NK-92 treated with Interleukin-12 subunit alpha and Interleukin-12 subunit beta, amount 100 ng/mL, for 24 hours (cell line): ENCODE data around the gene ZNF800.

ENCODE experiments used
- DNase-seq: peaks from one replicate; lab custom pipeline; 2025; lab: John Stamatoyannopoulos, UW

ZNF800 gene

DNA sequence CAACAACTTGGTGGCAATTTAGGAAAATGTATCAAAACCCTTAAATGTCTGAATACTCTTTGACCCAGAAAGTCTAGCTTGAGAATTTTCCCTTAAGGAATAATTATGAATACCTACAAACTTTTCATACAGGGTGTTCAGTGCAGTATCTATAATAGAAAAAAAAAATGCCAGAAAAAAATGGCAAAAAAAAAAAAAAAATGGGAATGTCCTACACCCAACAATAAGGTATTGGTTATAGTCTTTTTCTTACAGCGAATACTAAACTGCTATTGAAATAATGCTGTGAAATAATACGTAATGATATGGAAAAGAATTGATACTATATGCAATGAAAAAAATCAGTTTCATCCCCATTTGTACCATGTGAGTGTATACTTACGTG lies 44.3 kb downstream of the ZNF800 start:
- no peak for DNase-seq

DNA sequence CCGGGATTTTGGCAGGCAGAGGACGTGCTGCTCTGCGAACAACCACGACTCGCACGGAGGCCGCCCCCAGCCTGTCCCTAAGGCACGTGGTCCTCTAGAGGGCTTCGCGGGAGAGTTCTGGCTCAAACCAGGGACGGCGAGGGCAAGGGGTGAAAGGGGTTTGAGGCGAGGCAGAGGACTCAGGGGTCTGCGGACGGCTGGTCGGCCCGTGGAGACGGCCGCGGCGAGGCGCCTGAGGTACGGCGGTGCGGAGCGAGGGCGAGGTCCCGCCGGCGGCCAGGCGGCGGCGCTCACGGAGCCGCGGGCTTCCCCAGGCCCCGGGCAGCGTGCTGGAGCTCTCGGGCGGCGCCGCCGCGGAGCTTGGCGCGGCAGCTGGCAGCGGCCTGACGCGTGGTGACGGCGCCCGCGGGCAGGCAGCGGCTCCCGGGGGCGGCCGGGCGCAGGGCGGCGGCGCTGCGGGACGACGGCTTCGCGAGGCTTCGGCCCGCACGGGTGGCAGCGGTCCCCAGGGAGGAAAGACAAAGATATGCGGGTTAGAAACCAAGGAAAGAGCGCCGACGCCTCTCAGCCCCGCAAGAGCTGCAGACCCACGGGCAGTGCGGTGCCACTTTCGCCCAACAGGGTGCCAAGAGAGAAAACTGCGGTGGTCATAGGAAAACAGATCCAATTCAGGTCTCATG lies 44.8 kb downstream of the ZNF800 start:
- no peak for DNase-seq

DNA sequence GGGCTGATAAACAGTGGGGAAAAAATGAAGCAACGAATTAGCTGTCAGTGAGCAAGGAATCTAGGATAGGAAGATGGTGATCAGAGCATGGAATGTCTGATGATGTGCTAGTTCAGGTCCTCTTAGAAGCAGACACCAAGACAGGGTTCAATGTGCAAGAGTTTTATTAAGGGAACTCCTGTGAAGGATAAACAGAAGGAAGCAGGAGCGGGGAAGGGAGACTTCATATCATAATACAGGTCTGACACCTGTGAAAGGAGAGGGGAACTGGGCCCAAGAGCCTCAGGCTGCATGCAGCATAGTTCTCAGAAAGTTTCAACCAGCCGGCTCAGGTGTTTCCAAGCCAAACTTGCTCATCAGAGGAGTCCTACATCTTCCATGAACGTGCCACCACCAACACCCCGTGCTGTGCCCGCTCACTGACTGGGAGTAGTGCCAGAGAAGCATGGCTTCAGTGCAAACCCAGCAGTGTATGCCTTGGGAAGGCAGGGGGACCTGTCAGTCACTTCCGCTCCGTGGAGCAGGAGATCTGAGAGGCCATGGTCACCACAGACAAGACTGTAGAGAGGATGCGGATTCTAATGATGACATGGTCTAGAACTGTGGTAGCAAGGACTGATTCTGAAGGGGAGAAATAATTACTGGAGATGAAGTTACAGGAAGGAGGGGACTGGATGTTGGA lies 45.8 kb downstream of the ZNF800 start:
- DNase-seq = no peak

DNA sequence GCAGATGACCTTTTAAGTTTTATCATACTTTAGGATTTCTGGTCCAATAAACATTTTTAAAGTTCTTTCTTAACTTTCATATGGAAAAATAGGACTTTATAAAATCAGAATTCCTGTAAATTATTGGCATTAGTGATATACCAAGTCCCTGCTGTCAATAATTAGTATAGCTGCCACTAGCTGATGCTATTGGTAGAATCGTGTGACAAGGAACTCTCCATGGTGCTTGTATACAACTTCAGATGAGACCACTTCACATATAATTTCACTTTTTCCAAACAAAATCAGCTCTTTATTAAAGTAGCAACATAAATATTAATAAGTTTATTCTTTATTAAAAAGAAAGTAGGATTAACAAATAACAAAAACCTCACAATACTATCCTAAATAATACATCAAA lies 49.9 kb downstream of the ZNF800 start:
- no peak for DNase-seq

DNA sequence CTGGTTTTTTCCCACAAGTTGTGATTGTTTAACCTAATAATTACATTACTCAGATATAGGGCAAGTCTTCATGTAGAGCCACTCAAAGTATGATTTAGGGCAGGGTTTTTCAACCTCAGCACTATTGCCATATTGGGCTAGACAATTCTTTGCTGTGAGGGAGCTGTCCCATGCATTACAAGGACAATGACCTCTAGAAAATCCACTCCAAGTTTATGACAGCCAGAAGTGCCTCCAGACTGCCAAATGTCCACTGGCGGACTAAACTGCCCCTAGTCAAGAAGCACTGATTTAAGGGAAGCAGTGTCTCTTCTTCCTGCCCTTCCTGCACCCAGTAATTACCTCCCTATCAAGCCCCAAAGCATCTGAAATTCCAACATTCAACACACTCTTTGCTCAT lies 54.4 kb downstream of the ZNF800 start:
- DNase-seq = no peak

DNA sequence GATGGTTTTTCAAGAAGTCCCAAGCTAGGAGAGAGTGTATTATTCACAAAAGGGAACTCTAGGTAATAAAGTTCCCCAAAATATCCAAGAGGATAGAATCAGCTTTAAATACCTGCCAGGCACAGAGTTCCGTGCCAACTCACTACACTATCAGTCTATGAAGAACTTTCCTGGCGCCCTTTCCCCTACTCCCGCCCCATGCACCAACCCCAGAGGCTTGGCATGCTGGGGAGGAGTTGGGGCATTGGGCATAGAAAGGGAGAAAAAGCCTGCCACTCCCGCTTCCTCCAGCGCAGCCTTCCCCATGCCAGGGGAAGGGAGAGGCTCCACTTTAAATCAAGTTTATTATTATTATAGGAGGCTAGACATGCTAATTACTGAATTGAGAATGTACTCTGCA lies 54.9 kb downstream of the ZNF800 start:
- DNase-seq = no peak

DNA sequence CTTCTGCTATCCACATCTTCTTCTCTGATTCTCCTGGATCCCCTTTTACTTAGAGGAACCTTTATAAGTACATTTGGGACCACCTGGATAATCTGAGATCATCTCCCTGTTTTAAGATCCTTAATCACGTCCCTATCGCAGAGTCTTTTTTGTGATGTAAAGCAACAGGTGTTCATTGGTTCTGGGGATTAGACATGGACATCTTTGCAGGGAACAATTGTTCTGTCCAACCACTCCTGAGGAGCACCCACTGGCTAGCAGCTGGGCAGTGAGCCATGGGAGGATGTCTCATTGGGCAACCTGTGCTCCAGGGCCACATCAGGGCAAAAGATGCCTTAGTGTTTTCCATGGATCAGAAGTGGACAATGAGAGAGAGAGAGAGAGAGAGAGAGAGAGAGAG lies 56.0 kb downstream of the ZNF800 start:
- DNase-seq = no peak

DNA sequence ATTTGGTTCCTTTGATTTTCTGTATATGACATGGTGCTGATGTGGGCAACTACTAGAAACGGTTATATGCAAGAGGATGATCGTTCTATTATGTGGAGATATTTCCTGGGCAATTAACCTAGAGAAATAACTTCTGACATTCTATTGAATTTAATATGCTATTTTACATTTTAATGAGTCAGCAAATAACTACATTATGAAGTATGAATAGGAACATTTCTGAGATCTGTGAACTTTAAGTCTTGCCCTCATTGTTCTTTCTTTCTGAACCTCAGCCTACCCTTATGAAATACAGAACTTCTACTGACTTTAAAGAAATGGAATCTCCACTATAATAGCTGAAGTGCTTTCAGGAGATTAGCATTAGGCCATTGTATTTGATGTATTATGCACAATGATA lies 59.6 kb downstream of the ZNF800 start:
- no peak for DNase-seq

DNA sequence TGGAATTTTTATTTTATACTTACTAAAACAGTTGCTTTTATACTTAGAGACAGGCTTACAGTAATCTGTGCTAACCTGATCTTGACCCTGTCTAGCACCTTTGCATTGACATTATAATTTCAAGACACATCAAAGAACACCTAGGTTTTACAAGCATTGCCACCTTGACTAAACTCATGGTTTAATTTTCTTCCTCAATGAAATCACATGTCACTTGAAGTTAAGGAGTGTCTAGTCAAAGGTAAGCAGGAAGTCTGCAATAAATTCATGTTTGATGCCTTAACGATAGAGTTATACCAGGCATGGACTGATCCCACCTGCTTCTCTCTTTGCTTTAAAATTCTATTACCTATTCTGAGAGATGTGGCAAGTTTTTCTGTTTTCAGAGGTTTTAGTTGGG lies 62.4 kb downstream of the ZNF800 start:
- no peak for DNase-seq

DNA sequence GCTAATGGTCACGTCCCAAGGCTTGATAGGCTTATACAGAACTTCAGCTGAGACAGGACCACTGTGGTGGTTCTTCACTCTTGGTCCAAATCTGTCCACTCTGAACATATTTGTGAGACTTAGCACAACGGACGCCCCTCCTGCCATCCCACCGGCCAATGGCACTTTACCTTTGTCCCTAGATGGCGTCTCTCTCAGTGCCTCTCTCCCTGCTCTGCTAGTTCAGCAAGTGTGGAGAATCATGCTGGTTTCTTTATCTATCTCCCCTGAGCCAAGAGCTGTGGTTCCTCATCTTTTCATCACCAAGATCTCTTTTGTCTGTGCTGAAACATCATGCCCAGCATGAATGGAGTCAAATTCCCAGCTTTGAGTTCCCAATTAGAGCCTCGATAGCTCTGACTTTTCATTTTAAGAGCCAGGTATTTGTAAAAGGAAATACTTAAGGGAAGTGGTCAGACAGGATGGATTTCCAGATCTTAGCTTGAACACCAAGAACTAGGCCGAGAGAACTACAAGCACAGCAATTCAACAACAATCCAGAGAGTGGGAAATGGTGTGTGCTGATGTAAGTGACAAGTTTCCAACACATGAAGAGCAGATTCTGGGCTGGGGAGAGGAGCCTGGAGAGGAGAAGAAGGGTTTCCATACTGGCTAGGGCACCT lies 69.5 kb downstream of the ZNF800 start:
- DNase-seq = no peak

DNA sequence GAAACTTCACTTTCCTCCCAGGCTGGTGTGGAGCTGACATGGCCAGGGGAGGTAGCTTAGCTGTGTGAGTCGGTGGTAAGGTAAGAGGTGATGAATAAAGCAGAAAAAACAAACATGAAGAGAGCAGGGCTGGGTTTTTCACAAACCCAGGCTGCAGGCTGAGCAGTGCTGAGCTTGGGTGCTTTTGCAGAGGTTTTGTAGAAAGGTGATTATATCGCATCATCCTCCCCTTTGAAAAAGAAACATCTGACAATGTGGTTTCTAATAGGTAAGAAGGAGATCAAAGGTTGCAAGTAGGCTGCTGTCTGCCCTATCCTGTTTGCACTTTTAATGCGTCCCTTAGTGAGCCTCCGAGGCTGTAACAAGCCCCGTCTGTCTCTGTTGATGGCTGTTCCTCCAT lies 70.2 kb downstream of the ZNF800 start:
- no peak for DNase-seq

DNA sequence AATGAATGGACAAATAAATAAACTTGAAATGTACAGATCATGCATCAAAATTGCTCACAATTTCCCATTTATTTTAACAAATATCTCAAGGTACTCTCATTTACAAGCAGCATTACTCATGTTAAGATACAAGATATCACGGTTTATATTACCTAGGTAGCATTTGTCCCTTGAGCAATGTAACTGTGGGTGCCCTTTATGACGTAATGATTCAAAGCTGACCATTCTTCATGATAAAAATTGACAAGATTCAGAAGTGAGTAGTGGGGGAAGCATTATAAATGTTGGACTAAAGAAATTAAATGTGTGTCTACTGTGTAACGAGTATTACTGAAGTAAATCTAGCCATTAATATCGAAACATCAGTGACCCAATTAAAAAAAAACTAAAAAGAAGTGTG lies 71.5 kb downstream of the ZNF800 start:
- DNase-seq = no peak
